ENCODE data around the gene ELAC2. TPM values are rescaled to one million over a fixed set of nuclear protein-coding genes. Genes with fewer than 3 reads are reported as not detected.

Gene ELAC2
- total RNA-seq, 1 experiment from 2014 or later, result 67.4 TPM

GRCh38 chr17:13044572-13045065 is 26.8 kb upstream of the ELAC2 start:
- ChIA-PET POLR2A (no interaction called here), CTCF (interaction anchor here (8.1 kb wide), 1 partner anchor 14 kb away, joined by 61 read pairs; no protein-coding TSS in a partner anchor)
- peaks cover 71% of the 10 kb centered on the region for H3K27me3 Mint-ChIP-seq (ENCODE audit: insufficient read depth, unreplicated experiment)
- H3K4me3 Mint-ChIP-seq (ENCODE audit: unreplicated experiment), result no peak overlapping the region
- intact Hi-C loops (cut with micrococcal nuclease), result no loop called here
- no peak for TF ChIP-seq CTCF (IDR thresholded peaks at IDR 0.05; ENCODE audit: unreplicated experiment)
- DNase-seq (ENCODE audit: unreplicated experiment), result no peak
- H3K9me3 Mint-ChIP-seq (ENCODE audit: unreplicated experiment), result no peaks in the 10 kb centered on the region
- no peak overlapping the region for H3K27ac Mint-ChIP-seq (ENCODE audit: low read depth, unreplicated experiment)
- BruUV-seq (replicated peaks), result no TSS peak
- peaks cover 6% of the 10 kb centered on the region for H3K36me3 Mint-ChIP-seq (ENCODE audit: insufficient read depth, unreplicated experiment)
- no peaks in the 10 kb centered on the region for H3K4me1 Mint-ChIP-seq (ENCODE audit: insufficient read depth, unreplicated experiment)

DNA sequence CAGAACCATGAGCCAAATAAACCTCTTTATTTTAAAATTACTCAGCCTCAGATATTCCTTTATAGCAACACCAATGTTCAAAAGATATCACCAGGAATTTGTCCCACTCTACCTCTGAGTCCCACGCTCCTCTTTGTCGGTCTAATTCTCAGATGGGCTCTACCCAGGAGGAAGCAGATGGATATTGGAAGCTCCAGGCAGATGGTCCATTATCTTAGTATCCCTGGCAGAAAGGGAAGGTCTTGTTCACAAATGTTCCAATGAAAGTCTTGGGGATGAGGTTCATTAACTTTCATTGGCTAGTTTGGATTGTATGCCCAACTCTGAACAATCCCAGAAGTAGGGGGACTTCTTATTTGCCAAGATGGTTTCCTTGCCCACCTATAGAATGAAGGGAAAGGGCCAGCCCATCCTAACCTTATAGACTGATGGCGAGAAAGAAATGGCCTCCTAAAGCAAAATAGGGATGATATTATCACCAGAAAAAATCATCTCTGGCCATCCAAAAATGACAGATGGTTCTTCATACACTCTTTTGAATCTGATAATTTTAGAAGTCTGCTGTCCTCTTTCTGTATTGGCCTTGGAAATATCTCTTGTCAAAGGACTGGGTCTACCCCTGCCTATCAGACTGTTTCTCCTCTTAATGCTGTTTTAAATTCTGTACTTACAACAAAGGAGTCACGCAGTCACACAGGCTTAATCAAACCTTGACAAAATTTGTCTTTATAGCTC is 21.3 kb upstream of the ELAC2 start:
- CTCF ChIA-PET, result interaction anchor here (0.6 to 4.8 kb wide), 2 partner anchors 8 to 950 kb away, joined by 4 to 53 read pairs; no protein-coding TSS in a partner anchor
- H3K9me3 Mint-ChIP-seq (ENCODE audit: unreplicated experiment), result no peaks in the 10 kb centered on the region

DNA sequence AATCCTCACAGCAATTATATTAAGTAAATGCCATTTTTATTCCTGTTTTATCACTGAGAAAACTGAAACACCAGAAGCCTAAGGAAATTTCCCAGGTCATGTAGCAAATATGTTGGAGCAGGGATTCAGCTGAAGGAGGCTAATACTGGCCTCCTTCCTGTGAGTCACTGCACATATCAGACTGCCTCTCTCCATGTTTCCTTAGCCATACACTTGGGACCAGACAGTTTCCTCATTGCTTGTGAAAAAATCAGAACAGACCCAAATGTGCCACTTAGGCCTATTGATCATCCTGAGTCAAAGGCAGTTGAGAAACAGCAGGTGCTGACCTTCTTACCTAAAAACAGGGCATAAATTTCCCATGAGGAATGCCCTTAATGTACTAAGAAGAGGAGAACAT is 18.9 kb upstream of the ELAC2 start:
- no peak for DNase-seq (ENCODE audit: unreplicated experiment)
- no peak overlapping the region for H3K27ac Mint-ChIP-seq (ENCODE audit: low read depth, unreplicated experiment)
- H3K4me1 Mint-ChIP-seq (ENCODE audit: insufficient read depth, unreplicated experiment), result no peaks in the 10 kb centered on the region
- ChIA-PET POLR2A (no interaction called here), CTCF (interaction anchor here (1.4 kb wide), 1 partner anchor 8 kb away, joined by 4 read pairs; no protein-coding TSS in a partner anchor)
- peaks cover under 1% of the 10 kb centered on the region for H3K36me3 Mint-ChIP-seq (ENCODE audit: insufficient read depth, unreplicated experiment)
- no TSS peak for BruUV-seq (replicated peaks)
- intact Hi-C loops (cut with micrococcal nuclease), result loop anchor here (10.0 kb wide), 2 partner anchors 298 to 558 kb away; no protein-coding TSS in a partner anchor
- no peaks in the 10 kb centered on the region for H3K9me3 Mint-ChIP-seq (ENCODE audit: unreplicated experiment)
- H3K27me3 Mint-ChIP-seq (ENCODE audit: insufficient read depth, unreplicated experiment), result peaks cover 36% of the 10 kb centered on the region
- H3K4me3 Mint-ChIP-seq (ENCODE audit: unreplicated experiment), result no peak overlapping the region
- TF ChIP-seq CTCF (IDR thresholded peaks at IDR 0.05; ENCODE audit: unreplicated experiment), result no peak

More for the DNA sequence above, 21.3 kb upstream of the ELAC2 start:
- H3K27me3 Mint-ChIP-seq (ENCODE audit: insufficient read depth, unreplicated experiment), result peaks cover 50% of the 10 kb centered on the region
- no peak overlapping the region for H3K27ac Mint-ChIP-seq (ENCODE audit: low read depth, unreplicated experiment)
- TF ChIP-seq CTCF (IDR thresholded peaks at IDR 0.05; ENCODE audit: unreplicated experiment), result no peak
- peaks cover 6% of the 10 kb centered on the region for H3K36me3 Mint-ChIP-seq (ENCODE audit: insufficient read depth, unreplicated experiment)
- intact Hi-C loops (cut with micrococcal nuclease), result loop anchor here (10.0 kb wide), 2 partner anchors 296 to 556 kb away; no protein-coding TSS in a partner anchor
- no peaks in the 10 kb centered on the region for H3K4me1 Mint-ChIP-seq (ENCODE audit: insufficient read depth, unreplicated experiment)
- DNase-seq (ENCODE audit: unreplicated experiment), result no peak
- POLR2A ChIA-PET, result interaction anchor here (1.4 kb wide), 1 partner anchor 21 kb away, joined by 3 read pairs; no protein-coding TSS in a partner anchor
- H3K4me3 Mint-ChIP-seq (ENCODE audit: unreplicated experiment), result no peak overlapping the region
- no TSS peak for BruUV-seq (replicated peaks)

GRCh38 chr17:13035420-13035819 is 17.6 kb upstream of the ELAC2 start:
- Mint-ChIP-seq H3K9me3 (ENCODE audit: unreplicated experiment) (no peaks in the 10 kb centered on the region), H3K27ac (ENCODE audit: low read depth, unreplicated experiment) (no peak overlapping the region), H3K36me3 (ENCODE audit: insufficient read depth, unreplicated experiment) (no peaks in the 10 kb centered on the region), H3K4me1 (ENCODE audit: insufficient read depth, unreplicated experiment) (peaks cover 2% of the 10 kb centered on the region), H3K4me3 (ENCODE audit: unreplicated experiment) (no peak overlapping the region), H3K27me3 (ENCODE audit: insufficient read depth, unreplicated experiment) (peaks cover 27% of the 10 kb centered on the region)
- DNase-seq (ENCODE audit: unreplicated experiment), result no peak
- no TSS peak for BruUV-seq (replicated peaks)
- TF ChIP-seq CTCF (IDR thresholded peaks at IDR 0.05; ENCODE audit: unreplicated experiment), result no peak
- POLR2A ChIA-PET, result no interaction called here
- intact Hi-C loops (cut with micrococcal nuclease), result loop anchor here (10.0 kb wide), 2 partner anchors 299 to 559 kb away; no protein-coding TSS in a partner anchor
- CTCF ChIA-PET, result no interaction called here
